Gastroesophageal sphincter (tissue), 4 donors: ENCODE results near the gene CRIM1. TPM values are rescaled to one million over a fixed set of nuclear protein-coding genes. Genes with fewer than 3 reads are reported as not detected.

ENCODE experiments used
- ATAC-seq: fragments of 150-250 bp; one replicate; pipeline ENCODE4 v1.9.1; 2016; ENCODE audit warnings: mild to moderate bottlenecking, moderate library complexity
- H3K27ac ChIP-seq, 4 donors: fragments of 200-600 bp; sonication (generic) in 3 of 4; 1 replicate in 3 of 4; 2 replicates in 1 of 4; pipeline ENCODE4 v1.5.1; 2016 to 2019
- H3K27me3 ChIP-seq: fragments of 200-600 bp; sonication (generic); one replicate; pipeline ENCODE4 v1.5.1; 2019
- H3K36me3 ChIP-seq, 2 donors: fragments of 200-600 bp; sonication (generic); one replicate each; pipeline ENCODE4 v1.5.1; 2019; ENCODE audit warnings: control low read depth in 1 of 2
- H3K4me1 ChIP-seq, 3 donors: fragments of 200-600 bp; sonication (generic); 1 replicate in 2 of 3; 2 replicates in 1 of 3; pipeline ENCODE4 v1.5.1; 2016 to 2019; ENCODE audit warnings: control low read depth in 2 of 3
- H3K4me3 ChIP-seq, 2 donors: fragments of 200-600 bp; sonication (generic); one replicate each; pipeline ENCODE4 v1.5.1; 2019; ENCODE audit warnings: mild to moderate bottlenecking in 1 of 2, moderate library complexity in 1 of 2
- H3K9me3 ChIP-seq, 3 donors: fragments of 200-600 bp; sonication (generic); one replicate each; pipeline ENCODE4 v1.5.1; 2017 to 2019; ENCODE audit warnings: control low read depth in 2 of 3
- EP300 ChIP-seq: sonication (generic); formaldehyde crosslinking; IDR thresholded peaks from one replicate; pipeline ENCODE4 v1.6.1; 2017; ENCODE audit warnings: antibody characterized with exemption, mild to moderate bottlenecking
- POLR2A ChIP-seq, 2 donors: fragments of 450-650 bp; IDR thresholded peaks; one replicate each; pipeline ENCODE4 v1.6.1; 2017; ENCODE audit warnings: antibody characterized with exemption in 2 of 2, mild to moderate bottlenecking in 2 of 2, moderate library complexity in 1 of 2
- POLR2AphosphoS5 ChIP-seq: sonication (generic); formaldehyde crosslinking; IDR thresholded peaks from one replicate; pipeline ENCODE4 v1.6.1; 2017; ENCODE audit warnings: antibody characterized with exemption
- WGBS, 2 donors: methylation state at CpG; one replicate each; pipeline ENCODE4 v1.1.5; 2018; ENCODE audit warnings: low coverage in 1 of 2; 5-methylcytosine and 5-hydroxymethylcytosine counted together
- total RNA-seq, 4 donors: library from RNA; depleted of rRNA; stranded (reverse); fragments of >200 nt; gene quantifications; one replicate each; pipeline ENCODE4 v1.1.0, GENCODE V29; 2016
- TF ChIP-seq, protein P1 (sequence below), 4 experiments: fragments of 200-600 bp in 2 of 4; fragments of 450-650 bp in 2 of 4; sonication (generic) in 1 of 4; IDR thresholded peaks; one replicate each; pipeline ENCODE4 v1.5.1; 2017 to 2019; ENCODE audit warnings: antibody characterized with exemption in 4 of 4, mild to moderate bottlenecking in 2 of 4, moderate library complexity in 2 of 4

CRIM1 gene
- total RNA-seq, 4 donors from 2014 or later: 150 to 342 (median 203) TPM

DNA sequence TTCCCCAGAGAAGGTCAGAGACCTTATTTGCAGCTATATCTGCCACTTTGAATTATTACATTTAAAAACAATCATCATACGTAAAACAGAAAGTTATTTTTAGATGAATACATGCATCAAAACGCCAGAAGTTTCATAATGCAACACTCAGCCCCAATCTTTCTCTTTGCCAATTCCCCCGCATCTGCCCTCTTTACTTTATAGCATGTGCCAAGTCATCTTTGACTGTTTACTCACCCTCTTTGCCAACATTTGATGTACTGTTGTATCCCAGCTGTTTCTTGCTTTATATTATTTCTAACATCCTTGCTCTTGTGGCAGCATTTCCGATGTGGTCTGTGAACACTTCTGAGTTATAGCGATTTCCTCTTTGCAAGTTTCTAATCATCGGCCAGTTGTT is 86.2 kb downstream of the CRIM1 start:
- Histone ChIP-seq H3K9me3 (no peaks in the 10 kb centered on the region), H3K4me1 (peaks cover 9 to 71% (median 15%) of the 10 kb centered on the region in 3 donors), H3K36me3 (peaks cover 7 to 39% of the 10 kb centered on the region in 2 donors), H3K27ac (peak overlapping the region; percentile 61 to 85 (median 84)), H3K4me3 (no peak overlapping the region), H3K27me3 (no peaks in the 10 kb centered on the region)
- TF ChIP-seq POLR2A (IDR thresholded peaks at IDR 0.05): no peak
- TF ChIP-seq, protein P1, sequence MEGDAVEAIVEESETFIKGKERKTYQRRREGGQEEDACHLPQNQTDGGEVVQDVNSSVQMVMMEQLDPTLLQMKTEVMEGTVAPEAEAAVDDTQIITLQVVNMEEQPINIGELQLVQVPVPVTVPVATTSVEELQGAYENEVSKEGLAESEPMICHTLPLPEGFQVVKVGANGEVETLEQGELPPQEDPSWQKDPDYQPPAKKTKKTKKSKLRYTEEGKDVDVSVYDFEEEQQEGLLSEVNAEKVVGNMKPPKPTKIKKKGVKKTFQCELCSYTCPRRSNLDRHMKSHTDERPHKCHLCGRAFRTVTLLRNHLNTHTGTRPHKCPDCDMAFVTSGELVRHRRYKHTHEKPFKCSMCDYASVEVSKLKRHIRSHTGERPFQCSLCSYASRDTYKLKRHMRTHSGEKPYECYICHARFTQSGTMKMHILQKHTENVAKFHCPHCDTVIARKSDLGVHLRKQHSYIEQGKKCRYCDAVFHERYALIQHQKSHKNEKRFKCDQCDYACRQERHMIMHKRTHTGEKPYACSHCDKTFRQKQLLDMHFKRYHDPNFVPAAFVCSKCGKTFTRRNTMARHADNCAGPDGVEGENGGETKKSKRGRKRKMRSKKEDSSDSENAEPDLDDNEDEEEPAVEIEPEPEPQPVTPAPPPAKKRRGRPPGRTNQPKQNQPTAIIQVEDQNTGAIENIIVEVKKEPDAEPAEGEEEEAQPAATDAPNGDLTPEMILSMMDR (IDR thresholded peaks at IDR 0.05): no peak
- no peak for TF ChIP-seq EP300
- peak; percentile 85 for TF ChIP-seq POLR2AphosphoS5
- no peak for ATAC-seq
- WGBS, 2 donors: 16 to 23% methylated on average over 6 of the region's 6 CpGs

DNA sequence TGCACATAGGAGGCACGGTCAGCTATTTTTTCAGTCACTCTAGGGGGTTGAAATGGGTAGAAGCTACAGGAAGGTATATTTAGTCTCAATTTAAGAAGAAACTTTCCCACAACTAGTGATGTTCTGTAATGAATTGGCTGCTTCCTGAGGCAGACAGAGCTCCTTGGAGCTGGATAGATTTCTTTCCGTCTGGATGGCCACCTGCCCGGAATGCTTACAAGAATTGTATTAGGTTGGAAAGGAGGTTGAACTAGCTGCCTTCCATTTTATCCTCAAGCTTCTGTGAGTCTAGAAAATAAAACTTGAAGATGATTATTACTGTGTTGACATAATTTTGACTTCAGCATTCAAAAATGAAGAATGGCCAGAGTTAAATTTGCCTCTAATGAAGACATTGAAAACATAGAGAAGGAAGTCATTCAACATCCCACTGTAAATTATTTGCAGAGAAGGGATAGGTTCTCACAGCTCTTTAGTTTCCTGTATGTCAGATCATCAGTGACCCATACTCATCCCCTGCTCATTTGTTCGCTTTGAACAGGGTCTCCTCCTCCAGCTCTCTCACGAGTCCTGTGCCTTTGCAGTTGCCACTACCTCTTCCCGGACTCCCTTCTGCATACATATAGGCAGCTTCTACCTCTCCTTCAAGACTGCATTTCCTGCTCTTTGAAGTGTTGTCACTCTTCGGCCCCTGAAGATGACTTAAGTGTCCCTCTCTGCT is 88.8 kb downstream of the CRIM1 start:
- 65 to 78% methylated on average over 7 of the region's 7 CpGs for WGBS, 2 donors
- no peak for ATAC-seq
- H3K4me1 ChIP-seq: peaks cover 15 to 73% (median 19%) of the 10 kb centered on the region in 3 donors
- H3K27ac ChIP-seq: peak overlapping the region; percentile 18 to 85 (median 72)
- no peak for TF ChIP-seq POLR2A (IDR thresholded peaks at IDR 0.05)
- no peak for TF ChIP-seq EP300
- no peak for TF ChIP-seq POLR2AphosphoS5
- TF ChIP-seq, protein P1 (IDR thresholded peaks at IDR 0.05): no peak
- H3K9me3 ChIP-seq: no peaks in the 10 kb centered on the region
- H3K27me3 ChIP-seq: no peaks in the 10 kb centered on the region
- peaks cover 11 to 59% of the 10 kb centered on the region in 2 donors for H3K36me3 ChIP-seq
- H3K4me3 ChIP-seq: no peak overlapping the region

DNA sequence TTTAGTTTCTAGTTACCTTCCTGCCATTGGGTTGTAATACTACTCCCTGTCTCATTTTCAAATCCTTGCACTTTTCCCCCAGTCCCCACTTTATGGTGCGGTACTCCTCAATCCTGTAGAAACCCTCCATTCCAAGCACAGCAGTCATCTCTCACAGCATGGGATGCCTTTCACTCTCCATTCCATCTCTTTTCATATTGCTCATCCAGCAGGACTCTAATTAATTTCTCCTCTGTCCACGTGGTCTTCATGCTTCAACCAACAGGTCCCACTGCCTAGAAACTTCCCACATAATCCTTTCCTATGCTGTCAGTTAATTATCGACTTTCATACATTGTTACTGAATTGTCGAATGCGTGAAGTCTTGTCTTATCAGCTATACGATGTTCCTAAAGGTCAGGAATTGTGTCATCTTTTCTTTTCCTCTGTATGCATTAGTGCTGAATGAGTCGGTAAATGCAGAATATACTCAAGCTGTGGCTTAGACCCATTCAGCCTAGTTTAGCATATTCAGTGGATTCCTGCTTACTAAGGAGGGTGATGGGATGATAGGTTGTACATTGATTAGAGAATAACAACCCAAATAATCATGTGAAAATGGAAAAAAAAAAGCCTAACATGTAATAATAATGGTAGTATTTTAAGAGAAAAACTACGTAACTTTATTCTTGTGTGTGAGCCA is 89.7 kb downstream of the CRIM1 start:
- TF ChIP-seq EP300: no peak
- TF ChIP-seq, protein P1 (IDR thresholded peaks at IDR 0.05): no peak
- no peak for TF ChIP-seq POLR2AphosphoS5
- TF ChIP-seq POLR2A (IDR thresholded peaks at IDR 0.05): no peak
- Histone ChIP-seq H3K36me3 (peaks cover 11 to 59% of the 10 kb centered on the region in 2 donors), H3K9me3 (no peaks in the 10 kb centered on the region), H3K27me3 (no peaks in the 10 kb centered on the region), H3K4me1 (peaks cover 14 to 73% (median 21%) of the 10 kb centered on the region in 3 donors), H3K27ac (peak overlapping the region; percentile 18 to 85 (median 72)), H3K4me3 (no peak overlapping the region)
- no peak for ATAC-seq
- WGBS, 2 donors: 93 to 96% methylated on average over 8 of the region's 8 CpGs

DNA sequence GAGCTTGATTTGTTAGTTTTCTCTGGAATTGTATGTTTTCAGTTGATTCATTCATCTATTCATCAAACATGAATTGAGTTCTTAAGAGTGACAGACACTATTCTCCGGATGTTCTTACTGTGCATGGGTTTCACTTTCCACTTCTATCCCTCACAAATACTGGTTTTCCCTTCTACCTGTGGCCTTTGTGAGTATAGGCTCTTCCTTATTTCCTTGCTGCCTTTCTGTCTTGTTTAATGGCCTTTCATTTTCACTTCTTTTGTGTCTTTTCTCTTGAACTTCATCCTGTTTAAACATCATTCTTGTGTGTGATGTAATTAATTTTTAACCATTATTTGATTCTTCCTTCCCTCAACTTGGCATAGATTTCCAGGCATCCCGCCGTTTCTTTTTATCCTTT is 90.7 kb downstream of the CRIM1 start:
- H3K36me3 ChIP-seq: peaks cover 11 to 59% of the 10 kb centered on the region in 2 donors
- H3K27ac ChIP-seq: peak overlapping the region in 2 of 4 donors; percentile 3 to 60
- H3K4me1 ChIP-seq: peaks cover 19 to 73% (median 19%) of the 10 kb centered on the region in 3 donors
- ATAC-seq: no peak
- no peak overlapping the region for H3K4me3 ChIP-seq
- TF ChIP-seq POLR2A (IDR thresholded peaks at IDR 0.05) (no peak), EP300 (no peak), POLR2AphosphoS5 (no peak)
- TF ChIP-seq, protein P1 (IDR thresholded peaks at IDR 0.05): no peak
- WGBS, 2 donors: 83 to 90% methylated on average over 3 of the region's 3 CpGs
- H3K9me3 ChIP-seq: no peaks in the 10 kb centered on the region
- H3K27me3 ChIP-seq: no peaks in the 10 kb centered on the region
